Measurements from ENCODE around the gene MAN1B1.
"Not testable (repeated sequence)": the region's sequence is repeated elsewhere in the genome, so short reads cannot be mapped to it uniquely, and the experiment has no call there.

MAN1B1 gene

DNA sequence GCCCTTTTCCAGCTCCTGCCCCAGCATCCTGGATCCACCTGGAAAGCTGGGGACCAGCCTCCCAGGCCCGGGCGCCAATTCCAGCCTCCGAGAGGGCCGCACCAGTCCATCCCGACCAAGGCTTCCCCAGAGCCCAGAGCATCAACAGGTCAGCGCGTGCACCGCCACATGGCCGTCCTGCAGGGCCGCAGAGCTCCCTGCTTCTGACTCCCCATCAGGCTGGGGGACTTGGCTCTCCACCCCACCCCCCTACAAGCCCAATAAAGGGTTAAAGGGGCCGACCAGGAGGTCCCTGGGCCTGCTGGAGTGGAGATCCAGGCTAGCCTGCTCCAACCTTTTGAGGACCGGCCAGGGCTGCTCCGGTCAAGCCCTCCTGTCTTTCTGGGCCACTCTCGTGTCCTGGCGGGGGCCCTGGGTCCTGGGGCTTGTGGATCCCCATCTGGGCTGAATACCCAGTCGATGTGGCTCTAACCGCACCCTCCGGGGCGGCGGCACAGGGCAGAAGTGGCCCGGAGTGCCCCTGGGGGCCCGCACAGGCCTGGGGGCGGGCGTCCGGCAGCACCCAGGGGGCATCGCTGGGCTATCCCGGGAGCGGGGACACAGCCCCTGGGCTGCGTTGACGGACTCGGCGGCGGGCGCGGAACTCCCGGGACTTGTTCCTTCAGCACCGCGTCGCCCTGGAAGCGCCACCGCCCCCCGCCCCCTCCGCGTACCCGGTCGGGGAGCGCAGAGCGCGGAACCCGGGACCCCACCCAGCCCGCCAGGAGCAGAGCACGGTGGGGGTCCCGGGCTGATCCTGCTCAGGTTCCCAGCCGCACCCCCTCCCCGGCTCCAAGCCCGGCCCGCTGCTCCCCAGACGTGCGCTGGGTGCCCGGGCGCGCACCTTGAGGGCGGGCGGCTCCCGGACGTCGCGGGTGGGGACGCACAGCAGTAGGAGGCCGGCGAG, 33.5 kb upstream of the MAN1B1 start:
- no peak for DNase-seq

DNA sequence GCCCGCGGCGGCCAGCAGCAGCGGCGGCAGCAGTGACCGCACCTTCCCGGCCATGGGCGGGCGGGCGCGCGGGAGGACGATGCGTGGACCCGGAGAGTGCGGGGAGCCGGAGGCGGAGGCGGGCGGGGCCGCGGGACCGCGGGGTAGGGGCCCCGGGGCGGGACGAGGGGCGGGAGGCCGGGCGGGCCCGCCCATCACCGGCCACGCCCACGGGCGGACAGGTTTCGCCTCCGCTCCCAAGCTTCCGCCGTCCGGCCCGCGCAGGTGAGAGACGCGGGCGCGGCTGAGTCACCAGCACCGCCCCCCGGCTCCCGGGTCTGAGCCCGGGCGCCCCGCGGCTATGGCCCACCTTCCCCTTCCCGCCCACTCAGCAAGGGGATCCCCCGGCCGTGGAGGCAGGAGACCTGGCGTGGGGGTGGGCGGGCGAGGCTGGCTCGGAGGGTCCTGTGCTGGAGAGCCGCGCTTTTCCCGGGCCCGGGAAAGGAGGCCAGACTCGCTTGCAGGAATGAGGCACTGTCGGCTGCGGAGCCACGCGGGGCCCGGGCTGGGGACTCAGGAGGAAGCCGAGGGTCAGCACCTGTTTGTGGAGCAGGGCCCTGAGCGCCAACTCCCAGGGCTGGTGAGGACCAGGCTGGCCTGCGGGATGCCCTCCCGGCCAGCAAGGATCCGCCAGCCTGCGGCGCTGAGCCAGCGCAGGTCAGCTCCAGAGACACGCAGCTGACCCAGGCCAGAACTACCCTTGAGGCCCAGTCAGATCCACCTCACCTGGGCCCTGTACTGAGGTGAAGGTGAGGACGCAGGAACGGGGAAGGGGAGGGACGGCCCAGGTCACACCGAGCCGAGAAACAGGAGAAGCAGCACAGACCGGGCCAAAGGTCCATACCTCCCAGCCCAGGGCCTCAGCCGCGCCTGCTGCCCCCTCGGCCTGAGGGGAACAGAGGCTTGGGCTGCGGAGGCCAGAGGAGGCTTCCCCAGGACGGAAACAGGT, 32.5 kb upstream of the MAN1B1 start, which contains the start of gene ENTPD2:
TSS of gene ENTPD2 (minus strand) at position 118 of the 988 bp plus-strand sequence. CDS start at position 54, 64 bp downstream.
- DNase-seq: no peak

DNA sequence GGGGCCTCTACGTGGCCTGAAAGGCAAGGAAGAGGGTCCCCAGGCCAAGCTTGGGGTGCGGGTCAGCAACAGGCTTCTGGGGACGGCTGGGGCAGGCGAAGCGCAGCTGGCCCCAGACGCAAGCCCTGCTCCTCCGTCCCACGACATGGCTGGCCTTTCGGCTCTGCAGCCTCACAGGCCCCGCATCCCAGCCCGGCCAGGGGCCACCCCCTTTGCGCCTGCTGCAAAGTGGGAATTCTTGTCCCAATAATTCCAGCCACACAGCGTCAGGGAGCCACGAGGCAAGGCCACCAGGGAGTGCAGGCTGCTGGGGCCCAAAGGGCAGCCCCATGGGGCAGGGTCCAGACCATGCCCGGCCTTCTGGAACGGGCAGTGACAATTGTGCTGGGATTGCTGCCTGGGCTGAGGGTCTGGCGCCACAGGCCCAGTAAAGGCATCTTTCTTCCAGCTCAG, 31.8 kb upstream of the MAN1B1 start:
- DNase-seq: no peak

DNA sequence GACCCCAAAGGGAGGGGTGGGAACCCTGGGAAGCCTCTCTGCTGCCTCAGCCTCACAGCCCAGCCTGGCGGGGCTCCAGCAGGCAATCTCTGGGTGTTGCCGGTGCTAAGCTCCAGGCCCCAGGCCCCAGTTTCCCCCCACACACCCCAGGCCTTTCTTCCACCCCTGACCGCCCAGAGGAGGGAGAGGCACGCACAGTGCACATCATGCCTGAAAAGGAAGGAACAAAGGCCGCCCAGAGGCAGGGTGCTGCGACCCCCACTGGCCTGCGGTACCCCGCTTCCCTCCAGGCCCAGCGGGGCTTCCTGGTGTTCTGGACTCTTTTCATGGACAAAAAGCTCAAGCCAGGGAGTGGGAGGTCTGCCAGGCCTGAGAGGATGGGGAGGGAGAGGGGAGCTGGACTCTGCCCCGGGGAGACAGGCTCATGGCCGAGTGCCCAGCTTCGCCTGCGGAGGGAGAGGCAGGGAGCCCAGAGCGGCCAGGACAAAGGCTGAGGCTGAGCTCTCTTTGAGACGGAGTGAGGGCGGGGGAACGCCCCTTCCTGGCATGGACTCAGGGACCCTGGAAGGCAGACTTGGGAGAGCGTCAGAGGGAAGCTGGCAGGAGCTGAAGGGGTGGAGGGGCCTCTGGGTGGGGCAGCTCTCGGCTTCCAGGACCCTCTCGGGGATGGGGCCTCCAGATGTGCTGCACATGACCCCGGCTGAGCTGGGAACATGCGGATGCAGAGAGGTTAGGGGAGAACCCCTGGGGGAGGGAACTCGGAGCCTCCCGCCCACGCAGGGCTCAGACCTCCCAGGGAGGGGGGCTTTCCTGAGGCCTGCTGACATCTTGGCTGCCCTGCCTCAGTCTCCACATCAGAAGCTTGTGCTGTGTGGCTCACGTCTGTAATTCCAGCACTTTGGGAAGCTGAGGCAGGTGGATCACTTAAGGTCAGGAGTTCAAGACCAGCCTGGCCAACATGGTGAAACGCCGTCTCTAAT, 31.1 kb upstream of the MAN1B1 start:
- DNase-seq: peak; percentile 93

DNA sequence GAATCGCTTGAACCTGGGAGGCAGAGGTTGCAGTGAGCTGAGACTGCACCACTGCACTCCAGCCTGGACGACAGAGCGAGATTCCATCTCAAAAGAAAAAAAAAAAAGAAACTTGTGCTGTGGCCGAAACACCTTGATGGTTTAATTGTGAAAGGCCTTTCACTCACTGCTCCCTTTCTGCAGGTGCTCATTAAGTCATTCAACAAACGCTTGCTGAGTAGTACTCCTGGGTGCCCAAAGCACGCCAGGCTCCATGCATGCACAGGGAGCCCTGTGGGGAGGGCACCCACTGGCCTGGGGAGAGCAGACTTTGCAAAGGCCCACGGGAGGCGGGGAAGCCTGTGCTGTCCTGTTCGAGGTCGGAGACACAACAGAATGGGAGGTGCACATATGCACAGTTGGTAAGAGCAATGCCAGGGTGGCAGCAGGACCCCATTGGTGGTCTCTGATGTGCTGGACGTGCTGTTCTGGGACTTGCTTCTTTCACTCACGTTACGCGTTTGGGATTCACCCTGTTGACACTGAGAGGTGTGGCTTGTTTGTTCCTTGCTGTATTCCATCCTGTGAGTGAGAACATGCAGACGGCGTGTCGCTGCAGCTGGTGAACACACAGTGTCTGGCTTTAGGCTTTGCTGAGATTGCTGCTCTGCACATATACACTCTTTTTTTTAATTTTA, 29.9 kb upstream of the MAN1B1 start:
- DNase-seq: no peak

DNA sequence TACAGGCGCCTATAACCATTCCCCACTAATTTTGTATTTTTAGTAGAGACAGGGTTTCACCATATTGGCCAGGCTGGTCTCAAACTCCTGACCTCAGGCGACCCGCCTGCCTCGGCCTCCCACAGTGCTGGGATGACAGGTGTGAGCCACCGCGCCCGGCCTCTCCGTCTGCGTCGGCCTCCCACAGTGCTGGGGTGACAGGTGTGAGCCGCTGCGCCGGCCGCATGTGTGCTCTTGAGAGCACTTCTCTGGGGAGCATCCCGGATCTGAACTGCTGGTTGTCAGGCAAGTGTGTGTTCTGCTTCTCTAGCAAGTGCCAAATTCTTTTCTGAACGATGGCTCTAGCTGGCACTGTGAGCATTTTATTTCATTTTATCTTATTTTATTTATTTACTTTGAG, 29.2 kb upstream of the MAN1B1 start:
- DNase-seq: no peak

DNA sequence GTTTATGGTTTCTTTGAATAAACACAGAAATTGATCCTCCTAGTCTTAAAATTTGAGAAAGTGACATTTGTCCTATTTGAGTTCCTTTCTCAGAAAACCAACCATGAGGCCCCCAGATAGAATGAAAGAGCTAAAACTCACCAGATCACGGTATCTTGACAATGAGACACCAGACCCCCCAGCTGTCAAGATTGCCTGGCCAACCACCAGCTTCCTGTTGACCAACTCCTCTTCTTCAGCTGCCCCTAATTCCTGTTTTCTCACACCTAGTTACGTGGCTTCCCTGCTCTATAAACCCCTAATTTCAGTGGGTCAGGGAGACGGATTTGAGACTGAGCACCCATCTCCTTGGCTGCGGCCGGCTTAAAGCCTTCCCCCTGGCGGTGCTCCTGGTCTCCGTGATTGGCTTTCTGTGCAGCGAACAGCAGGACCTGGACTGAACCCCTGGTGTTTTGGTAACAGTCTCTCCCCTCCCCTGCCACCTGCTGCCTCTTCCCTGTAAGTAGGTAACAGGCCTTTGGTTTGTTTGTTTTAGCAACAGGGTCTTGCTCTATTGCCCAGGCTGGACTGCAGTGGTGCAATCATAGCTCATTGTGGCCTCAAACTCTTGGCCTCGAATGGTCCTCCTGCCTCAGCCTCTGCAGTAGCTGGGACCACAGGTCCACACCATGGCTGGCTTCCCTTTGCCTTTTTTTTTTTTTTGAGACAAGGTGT, 28.1 kb upstream of the MAN1B1 start:
- DNase-seq: no peak

DNA sequence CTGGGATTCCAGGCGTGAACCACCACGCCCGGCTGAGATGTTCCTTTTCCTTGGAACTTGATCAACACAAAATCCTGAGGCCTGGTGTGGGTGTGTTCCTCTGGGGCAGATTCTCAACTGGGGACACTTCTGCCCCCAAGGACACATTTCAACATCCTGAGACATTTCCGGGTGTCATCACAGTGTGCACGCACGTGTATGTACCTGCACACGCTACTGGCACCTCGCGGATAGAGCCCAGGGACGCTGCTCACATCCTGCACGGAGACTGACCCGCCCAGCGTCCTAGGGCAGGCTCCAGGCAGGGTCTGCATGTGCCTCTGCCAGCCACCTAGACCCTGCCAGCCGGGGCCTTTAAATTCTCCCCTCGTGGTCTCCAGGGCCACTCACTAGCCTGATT, 24.4 kb upstream of the MAN1B1 start:
- DNase-seq: no peak

DNA sequence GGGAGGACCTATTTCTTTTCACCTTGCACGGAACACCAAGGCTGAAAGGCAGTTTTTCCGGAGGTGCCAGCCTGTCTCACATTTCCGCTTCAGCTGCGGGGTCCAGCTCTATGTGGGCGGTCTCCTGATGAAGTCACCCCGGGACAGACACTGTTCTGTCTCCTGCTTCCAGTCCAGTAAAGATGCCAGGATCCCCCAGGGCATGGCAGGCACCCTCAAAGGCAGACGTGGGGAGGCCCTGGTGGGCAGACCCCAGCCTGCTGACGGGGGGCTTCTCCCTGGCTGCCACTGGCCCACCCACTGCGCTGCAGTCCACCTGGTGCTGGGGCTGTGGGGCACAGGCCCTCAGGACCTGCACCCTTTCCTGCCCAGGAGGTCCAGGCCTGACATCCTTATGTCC, 24.0 kb upstream of the MAN1B1 start:
- DNase-seq: not testable (repeated sequence)

DNA sequence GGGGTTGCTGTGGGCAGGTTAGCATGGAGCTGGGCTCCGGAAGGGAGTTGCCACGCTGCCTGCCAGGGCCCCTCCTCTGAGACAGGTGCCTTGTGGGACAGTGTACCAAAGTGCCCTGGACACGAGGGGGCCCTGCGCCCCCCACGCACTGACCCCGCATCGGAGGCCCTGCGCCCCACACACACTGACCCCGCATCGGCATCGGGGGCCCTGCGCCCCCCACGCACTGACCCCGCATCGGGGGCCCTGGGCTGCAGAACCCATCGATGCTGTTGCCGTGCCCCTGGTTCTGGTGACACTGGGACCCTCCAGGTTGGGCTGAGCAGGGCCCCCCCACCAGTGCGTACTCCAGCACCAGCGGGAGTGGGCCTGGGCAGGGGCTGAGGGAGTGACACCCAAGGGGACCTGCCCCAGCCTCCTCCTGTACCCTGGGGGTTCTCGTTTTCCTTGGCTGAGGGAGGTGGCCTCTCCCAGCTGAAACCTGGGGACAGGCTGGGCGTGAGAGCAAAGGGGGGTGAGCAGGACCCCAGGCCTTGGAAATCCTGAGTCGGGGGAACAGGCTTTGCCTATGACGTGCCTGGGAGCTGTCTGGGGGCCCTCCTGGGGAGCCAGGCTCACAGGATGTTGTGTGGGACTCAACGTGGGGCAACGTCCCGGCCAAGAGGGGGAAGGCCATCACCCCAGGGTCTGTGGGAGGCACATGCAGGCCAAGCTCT, 23.3 kb upstream of the MAN1B1 start:
- DNase-seq: no peak

DNA sequence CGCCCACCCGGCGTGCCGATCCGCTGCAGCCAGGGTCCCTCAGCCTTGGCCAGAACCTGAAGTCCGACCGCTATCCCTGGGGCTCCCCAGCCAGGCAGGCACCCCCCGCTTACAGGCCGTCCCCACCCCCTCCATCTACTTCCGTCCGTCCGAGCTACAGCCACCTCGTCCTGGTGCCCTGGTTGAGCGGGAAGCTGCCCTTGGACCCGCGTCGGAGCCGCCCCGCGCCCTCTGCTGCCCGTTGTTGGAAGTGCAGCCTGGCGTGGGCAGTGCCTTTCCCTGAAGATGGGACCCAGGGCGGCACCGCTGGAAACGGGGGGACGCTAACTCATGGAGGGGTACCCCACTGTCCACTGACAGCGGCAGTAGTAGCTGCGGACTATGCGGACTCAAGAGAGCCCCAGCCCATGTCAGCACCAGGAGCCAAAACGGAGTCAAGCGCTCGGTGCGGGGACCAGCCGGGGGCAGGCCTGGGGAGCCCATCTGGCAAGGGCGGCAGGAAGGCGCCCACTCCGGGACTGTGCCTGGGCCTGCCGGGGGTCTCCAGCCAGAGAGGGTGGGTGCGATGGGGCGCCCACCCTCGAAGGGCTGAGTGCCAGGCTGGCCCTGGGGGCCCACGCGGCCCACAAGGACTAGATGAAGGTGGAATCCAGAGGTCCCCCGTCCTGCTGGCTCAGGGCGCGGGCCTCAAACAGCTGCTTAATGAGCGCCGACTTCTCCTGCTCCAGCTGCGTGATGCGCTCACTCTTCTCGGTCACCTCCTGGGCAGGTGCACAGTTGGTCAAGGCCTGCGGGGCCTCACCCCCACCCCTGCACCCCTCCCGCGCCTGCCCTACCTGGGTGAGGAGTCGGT, 22.5 kb upstream of the MAN1B1 start:
- peak; percentile 75 for DNase-seq

DNA sequence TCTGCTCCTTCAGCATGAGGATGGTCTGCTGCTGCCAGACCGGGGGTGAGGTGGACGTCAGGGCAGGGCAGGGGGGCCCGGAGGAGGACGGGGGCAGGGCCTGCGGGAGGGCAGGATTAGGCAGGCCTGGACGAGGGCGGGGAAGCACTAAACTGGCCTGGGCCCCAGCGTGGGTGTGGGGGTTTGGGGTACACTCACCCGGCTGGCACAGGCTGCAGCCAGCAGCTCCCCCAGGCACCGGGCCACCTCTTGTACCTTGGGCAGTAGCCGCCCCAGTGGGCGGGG, 22.0 kb upstream of the MAN1B1 start:
- no peak for DNase-seq

DNA sequence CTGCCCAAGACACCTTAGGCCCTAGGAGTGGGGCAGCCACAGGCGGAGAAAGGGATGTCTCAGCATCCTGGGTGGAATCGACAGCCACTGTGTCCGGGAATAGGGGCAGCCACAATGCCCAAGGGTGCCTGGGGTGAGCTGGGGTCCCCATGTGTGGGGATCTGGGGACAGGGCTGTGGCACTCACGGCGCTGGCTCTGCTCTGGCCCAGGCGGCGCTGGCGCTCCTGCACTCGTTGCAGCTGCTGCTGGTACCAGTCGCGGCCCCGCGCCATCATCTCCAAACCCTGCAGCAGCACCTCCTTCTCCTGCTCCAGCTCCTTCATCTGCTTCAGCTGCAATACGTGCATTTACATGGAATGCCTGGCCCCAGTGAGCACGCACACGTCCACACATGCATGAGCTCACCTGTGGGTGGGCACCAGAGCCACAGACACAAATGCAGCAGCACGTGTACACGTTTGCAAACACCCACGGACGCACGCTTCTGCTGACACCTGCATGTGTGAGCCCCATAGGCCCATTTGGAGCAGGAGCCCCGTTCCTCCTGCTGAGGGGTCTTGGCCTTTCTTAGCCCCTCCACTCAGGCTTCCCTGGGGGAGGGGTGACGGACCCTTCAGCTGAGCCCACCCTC, 21.3 kb upstream of the MAN1B1 start:
- DNase-seq: no peak

DNA sequence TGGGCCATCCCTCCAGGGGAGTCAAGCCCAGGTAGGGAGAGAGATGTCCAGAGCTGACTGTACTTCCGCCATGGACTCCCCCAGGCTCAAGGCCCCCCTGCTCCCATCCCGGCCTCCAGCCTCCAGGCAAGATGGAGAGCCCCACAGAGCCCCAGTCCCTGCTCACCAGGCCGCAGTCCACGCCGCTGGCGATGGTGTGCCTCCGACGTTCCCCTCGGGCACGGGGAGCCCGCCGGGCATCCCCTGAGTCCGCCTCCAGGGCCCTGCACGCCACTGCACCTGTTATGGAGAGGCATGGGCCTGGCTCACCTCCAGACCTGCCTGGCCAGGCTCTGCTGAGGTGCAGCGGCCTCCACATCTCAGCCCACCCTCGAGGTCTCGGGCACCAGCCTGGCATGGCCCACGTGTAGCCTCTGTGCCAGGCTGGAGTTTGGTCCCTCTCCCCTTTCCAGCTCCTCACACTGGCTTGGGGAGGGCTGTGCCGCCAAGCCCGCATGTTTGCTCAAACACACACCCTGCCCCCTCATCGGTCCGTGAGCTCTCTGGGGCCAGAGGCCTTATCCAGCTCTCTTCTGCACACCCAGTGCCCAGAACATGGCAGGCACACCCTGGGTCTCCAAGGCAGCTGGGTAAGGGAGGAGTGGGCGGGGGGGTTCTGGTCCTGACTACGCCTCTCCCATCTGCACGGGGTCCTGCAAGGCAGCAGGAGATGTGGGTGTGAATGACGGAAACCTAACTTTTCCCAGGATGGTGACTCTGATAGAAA, 20.5 kb upstream of the MAN1B1 start:
- DNase-seq: no peak

DNA sequence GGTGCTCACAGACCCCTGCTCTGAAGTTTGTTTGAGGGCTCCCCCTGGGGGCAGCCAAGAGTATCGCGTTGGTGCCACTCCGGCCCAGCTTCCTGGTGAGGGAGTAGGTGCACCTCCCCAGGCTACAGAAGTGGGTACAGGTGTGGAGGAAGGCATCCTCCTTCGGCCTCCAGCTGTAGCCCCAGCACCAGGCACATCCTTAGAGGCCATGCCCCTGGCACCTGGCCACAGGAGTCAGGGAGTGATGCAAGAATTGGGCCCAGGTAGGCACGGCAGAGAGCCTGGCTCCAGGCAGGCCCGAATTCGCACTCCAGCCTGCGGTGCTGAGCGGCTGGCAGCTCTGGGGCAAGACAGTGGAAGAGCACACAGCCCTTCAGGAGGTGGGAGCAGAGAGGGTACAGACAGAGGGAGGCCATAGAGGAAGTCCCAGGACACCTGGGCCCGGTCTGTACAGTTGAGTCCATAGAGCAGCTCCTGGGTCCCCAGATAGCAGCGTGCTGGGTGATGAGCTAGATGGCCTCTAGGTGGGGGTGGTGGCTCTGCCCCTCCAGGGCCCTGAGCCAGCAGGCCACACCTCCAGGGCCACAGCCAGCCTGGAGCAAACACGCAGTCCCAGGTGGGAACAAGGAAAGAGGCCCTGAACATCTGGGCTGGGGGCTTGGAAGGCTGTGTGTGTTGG, 18.8 kb upstream of the MAN1B1 start:
- peak; percentile 82 for DNase-seq

DNA sequence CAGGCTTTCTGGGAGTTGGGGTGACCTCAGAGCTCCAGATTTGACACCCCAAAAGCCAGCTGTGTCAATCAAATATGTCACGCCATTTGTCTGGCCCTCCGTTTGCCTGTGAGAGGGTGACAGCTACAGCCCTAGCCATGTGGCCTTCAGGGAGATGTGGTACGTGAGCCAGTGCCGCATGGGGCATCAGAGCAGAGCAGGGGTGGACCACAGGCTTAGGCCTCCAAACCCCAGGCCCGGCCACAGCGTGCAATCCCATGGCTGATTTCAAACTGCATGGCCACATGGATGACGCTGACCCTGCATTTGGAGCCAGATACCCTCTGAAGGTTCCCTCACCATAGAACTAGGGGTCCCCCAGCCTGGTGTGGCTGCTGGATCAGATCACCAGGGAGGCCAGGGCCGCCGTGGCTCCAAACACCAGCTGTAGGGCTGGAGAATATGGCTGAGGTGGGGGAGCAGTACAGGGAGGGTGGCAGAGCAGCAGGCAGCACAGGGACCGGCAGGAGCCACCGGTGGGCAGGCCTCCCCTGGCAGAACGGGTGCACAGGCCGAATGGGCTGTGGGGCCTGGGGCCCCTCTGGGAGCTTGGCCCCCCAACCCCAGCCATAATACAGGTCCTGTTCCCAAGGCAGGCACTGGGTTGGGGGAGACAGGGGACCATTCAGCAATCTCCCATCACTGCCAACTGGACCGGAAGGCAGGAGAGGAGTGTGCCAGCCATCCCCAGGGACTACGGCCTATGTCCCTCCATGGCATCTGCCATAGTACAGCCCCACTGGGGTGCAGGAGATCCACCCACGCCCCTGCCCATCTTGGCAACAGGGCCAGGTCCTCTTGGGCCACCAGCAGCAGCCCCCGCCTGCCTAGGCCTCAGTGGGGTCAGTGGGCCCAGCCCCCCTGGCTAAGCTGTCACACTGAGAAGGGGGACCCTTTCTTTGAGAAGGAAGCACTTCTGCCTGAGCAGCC, 18.0 kb upstream of the MAN1B1 start:
- DNase-seq: no peak

Data from femur (tissue), 1 donor.